Mucosa of descending colon (tissue), 3 donors: ENCODE measurements around the gene KCTD10. TPM values are rescaled to one million over a fixed set of nuclear protein-coding genes. Genes with fewer than 3 reads are reported as not detected.

Source experiments
- ATAC-seq: fragments of 200-7000 bp; cut with Tn5 transposase; one replicate; pipeline ENCODE4 v1.9.1; 2020; ENCODE audit warnings: mild to moderate bottlenecking, moderate library complexity
- DNase-seq, 3 donors: peaks; one replicate each; pipeline ENCODE4 v3.0.0-alpha.2; 2020
- H3K36me3 ChIP-seq: fragments of 200-600 bp; one replicate; pipeline ENCODE4 v1.8.0; 2021; ENCODE audit warnings: low read depth, mild to moderate bottlenecking
- H3K4me1 ChIP-seq: fragments of 200-600 bp; one replicate; pipeline ENCODE4 v1.8.0; 2021; ENCODE audit warnings: low read depth, mild to moderate bottlenecking
- H3K4me3 ChIP-seq: fragments of 200-600 bp; one replicate; pipeline ENCODE4 v1.8.0; 2021; ENCODE audit warnings: mild to moderate bottlenecking
- H3K9me3 ChIP-seq: fragments of 200-600 bp; one replicate; pipeline ENCODE4 v1.8.0; 2021; ENCODE audit warnings: mild to moderate bottlenecking
- CTCF ChIP-seq: fragments of 200-600 bp; IDR thresholded peaks from one replicate; pipeline ENCODE4 v1.8.0; 2022; ENCODE audit warnings: antibody characterized with exemption, mild to moderate bottlenecking
- intact Hi-C, 2 donors: fragments of 100-400 bp; cut with DNase I in 1 of 2; cut with micrococcal nuclease in 1 of 2; formaldehyde crosslinking; loops; one replicate each; pipeline versions ENCODE4 v1.11.0 to v1.11.1; 2022; cut with DNase I, micrococcal nuclease
- total RNA-seq, 3 donors: library from RNA; stranded (reverse); fragmentation: NEBNext Ultra II Directional in 2 of 3; extraction: Animal tissue kit (Norgen Biotek cat#: 25700) in 2 of 3; gene quantifications; one replicate each; pipeline versions ENCODE4 v1.2.1 to v1.2.4, GENCODE V29; 2021 to 2023
- donor health status: DM: no; HTN: no; CAD: no; lungs with moderate emphysema.
- donor health status: DM: no; HTN: no; CAD: no.
- donor health status: DM: no; HTN: yes; CAD: no.

The KCTD10 gene
- total RNA-seq, 3 donors from 2014 or later, result 81.1 to 86.3 (median 86.0) TPM

GRCh38 chr12:109513051-109513450 lies 36.0 kb upstream of the KCTD10 start:
- intact Hi-C loops, result no loop called here
- H3K36me3 ChIP-seq, result no peaks in the 10 kb centered on the region

GRCh38 chr12:109512608-109513007 lies 35.5 kb upstream of the KCTD10 start:
- H3K4me3 ChIP-seq, result no peak overlapping the region
- no peak for TF ChIP-seq CTCF
- H3K9me3 ChIP-seq, result no peaks in the 10 kb centered on the region
- ATAC-seq (no peak), DNase-seq (no peak)
- intact Hi-C loops, result no loop called here
- H3K4me1 ChIP-seq, result no peaks in the 10 kb centered on the region
- no peaks in the 10 kb centered on the region for H3K36me3 ChIP-seq

More at GRCh38 chr12:109513051-109513450, 36.0 kb upstream of the KCTD10 start:
- Histone ChIP-seq H3K9me3 (no peaks in the 10 kb centered on the region), H3K4me3 (no peak overlapping the region), H3K4me1 (no peaks in the 10 kb centered on the region)
- ATAC-seq, result no peak
- TF ChIP-seq CTCF, result no peak
- DNase-seq, result no peak

GRCh38 chr12:109510196-109510595 lies 33.1 kb upstream of the KCTD10 start:
- Histone ChIP-seq H3K9me3 (no peaks in the 10 kb centered on the region), H3K36me3 (no peaks in the 10 kb centered on the region), H3K4me1 (no peaks in the 10 kb centered on the region), H3K4me3 (no peak overlapping the region)
- no peak for DNase-seq
- no peak for ATAC-seq
- intact Hi-C loops, result no loop called here
- no peak for TF ChIP-seq CTCF

GRCh38 chr12:109504068-109504467 lies 27.0 kb upstream of the KCTD10 start:
- ATAC-seq, result no peak
- H3K9me3 ChIP-seq, result no peaks in the 10 kb centered on the region
- H3K4me3 ChIP-seq, result no peak overlapping the region
- H3K36me3 ChIP-seq, result peaks cover 6% of the 10 kb centered on the region
- intact Hi-C loops, result no loop called here
- no peak for DNase-seq
- TF ChIP-seq CTCF, result no peak
- H3K4me1 ChIP-seq, result no peaks in the 10 kb centered on the region

- Histone ChIP-seq H3K4me3 (no peak overlapping the region), H3K9me3 (no peaks in the 10 kb centered on the region), H3K36me3 (peaks cover 6% of the 10 kb centered on the region), H3K4me1 (no peaks in the 10 kb centered on the region)
- TF ChIP-seq CTCF, result no peak
- intact Hi-C loops, result no loop called here
- DNase-seq, result no peak
- ATAC-seq, result no peak
Measured at GRCh38 chr12:109503611-109504010, 26.5 kb upstream of the KCTD10 start.

- DNase-seq (no peak), ATAC-seq (no peak)
- Histone ChIP-seq H3K9me3 (no peaks in the 10 kb centered on the region), H3K36me3 (peaks cover 6% of the 10 kb centered on the region), H3K4me1 (no peaks in the 10 kb centered on the region), H3K4me3 (no peak overlapping the region)
- no peak for TF ChIP-seq CTCF
- intact Hi-C loops, result no loop called here
Measured at GRCh38 chr12:109502332-109502731, 25.2 kb upstream of the KCTD10 start.
